ENCODE measurements around the gene MPPED2.

MPPED2 gene

GRCh38 chr11:30495437-30495836, 90.7 kb downstream of the MPPED2 start:
- TF ChIP-seq, protein P1, sequence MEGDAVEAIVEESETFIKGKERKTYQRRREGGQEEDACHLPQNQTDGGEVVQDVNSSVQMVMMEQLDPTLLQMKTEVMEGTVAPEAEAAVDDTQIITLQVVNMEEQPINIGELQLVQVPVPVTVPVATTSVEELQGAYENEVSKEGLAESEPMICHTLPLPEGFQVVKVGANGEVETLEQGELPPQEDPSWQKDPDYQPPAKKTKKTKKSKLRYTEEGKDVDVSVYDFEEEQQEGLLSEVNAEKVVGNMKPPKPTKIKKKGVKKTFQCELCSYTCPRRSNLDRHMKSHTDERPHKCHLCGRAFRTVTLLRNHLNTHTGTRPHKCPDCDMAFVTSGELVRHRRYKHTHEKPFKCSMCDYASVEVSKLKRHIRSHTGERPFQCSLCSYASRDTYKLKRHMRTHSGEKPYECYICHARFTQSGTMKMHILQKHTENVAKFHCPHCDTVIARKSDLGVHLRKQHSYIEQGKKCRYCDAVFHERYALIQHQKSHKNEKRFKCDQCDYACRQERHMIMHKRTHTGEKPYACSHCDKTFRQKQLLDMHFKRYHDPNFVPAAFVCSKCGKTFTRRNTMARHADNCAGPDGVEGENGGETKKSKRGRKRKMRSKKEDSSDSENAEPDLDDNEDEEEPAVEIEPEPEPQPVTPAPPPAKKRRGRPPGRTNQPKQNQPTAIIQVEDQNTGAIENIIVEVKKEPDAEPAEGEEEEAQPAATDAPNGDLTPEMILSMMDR (IDR thresholded peaks at IDR 0.05; ENCODE audit: low read depth, low read length, missing control alignments), result no peak
- H3K4me3 ChIP-seq (ENCODE audit: low read depth, low read length), result no peak overlapping the region

DNA sequence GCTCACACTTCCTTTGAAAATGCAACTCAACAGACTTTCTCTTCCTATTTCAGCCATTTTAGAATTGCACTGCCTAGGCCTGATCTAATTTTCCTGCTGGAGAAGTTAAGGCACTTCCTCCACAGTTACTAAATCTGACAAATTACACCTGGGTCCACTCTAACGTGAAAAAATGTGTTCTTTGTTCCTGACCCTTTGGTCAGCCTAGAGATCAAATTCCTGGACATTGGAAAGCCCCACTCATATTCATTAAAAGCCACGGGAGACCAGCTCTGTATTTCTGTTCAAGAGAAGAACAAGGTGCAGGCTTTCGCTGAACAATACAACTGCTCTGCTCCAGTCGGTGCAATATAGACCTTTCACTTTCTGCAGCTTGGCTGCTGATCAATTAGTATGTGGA, 96.6 kb downstream of the MPPED2 start:
- H3K4me3 ChIP-seq (ENCODE audit: low read depth, low read length), result no peak overlapping the region
- TF ChIP-seq, protein P1 (IDR thresholded peaks at IDR 0.05; ENCODE audit: low read depth, low read length, missing control alignments), result no peak
- DNase-seq (ENCODE audit: low read depth), result no peak

More at GRCh38 chr11:30495437-30495836, 90.7 kb downstream of the MPPED2 start:
- no peak for DNase-seq (ENCODE audit: low read depth)

DNA sequence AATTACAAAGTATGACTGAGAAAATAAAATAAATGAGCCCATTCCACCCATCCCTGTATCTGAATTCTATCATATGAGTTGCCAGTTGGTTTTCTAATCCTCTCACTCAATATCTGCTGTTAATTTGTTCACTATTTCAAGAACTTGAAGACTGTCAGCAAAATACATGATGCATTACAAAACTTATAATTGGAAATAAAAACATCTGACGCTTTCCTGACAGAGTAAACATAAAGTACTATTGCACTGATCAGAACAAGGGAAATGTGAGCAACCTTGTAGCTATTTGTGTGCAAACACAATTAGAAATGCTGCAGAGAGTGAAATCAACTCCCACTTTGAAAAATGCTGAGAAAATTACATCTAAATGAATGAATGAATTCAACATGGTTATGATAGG, 97.1 kb downstream of the MPPED2 start:
- DNase-seq (ENCODE audit: low read depth), result no peak
- TF ChIP-seq, protein P1 (IDR thresholded peaks at IDR 0.05; ENCODE audit: low read depth, low read length, missing control alignments), result no peak
- H3K4me3 ChIP-seq (ENCODE audit: low read depth, low read length), result no peak overlapping the region

- no peak for DNase-seq (ENCODE audit: low read depth)
- TF ChIP-seq, protein P1 (IDR thresholded peaks at IDR 0.05; ENCODE audit: low read depth, low read length, missing control alignments), result no peak
- H3K4me3 ChIP-seq (ENCODE audit: low read depth, low read length), result no peak overlapping the region
These were observed 97.7 kb downstream of the MPPED2 start for GRCh38 chr11:30488304-30488998.

DNA sequence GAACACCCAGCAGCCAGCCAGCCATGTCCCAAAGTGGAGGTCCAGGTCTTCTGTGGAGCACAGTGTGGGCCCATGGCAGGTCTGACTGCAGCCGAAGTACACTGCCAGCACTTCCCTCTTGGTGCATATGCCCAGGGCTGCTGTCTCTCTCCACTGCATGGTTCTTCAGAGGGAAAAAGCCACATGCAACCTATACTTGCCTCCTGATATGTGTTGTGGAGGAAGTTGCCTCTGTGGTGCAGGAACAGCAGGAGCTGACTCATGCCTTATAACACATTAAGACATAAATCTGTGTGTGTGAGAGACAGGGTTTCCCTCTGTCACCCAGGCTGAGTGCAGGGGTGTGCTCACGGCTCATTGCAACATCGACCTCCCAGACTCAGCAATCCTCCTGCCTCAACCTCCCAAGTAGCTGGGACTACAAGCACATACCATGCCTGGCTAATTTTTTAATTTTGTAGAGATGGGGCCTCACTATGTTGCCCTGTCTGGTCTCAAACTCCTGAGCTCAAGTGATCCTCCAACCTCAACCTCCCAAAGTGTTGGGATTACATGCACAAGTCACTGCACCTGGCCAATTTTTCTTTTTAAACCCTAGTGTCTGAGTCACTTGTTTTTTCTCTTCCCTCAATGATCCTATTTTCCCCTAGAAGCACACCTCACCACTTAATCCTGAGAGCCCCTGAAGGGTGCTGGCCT, 98.8 kb downstream of the MPPED2 start:
- H3K4me3 ChIP-seq (ENCODE audit: low read depth, low read length), result no peak overlapping the region
- TF ChIP-seq, protein P1 (IDR thresholded peaks at IDR 0.05; ENCODE audit: low read depth, low read length, missing control alignments), result no peak
- no peak for DNase-seq (ENCODE audit: low read depth)

DNA sequence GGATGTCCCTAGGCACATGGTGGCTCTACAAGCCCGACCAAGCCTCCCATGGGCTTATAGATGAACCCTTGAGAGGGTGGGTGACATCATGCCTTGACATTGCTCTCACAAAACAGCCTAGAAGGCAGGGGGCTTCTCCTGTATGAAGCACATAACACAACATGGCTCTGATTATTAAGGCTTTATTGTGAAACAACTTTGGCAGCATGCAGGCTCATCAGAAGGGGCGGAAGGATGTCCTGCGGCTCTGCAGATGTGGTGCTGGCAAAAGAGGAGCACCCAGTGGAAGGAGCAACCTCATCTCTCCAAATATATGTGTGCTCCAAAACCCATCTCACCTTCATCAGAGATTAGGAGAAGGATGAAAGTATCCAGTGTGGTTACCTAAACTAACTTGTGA, 100.4 kb downstream of the MPPED2 start:
- DNase-seq (ENCODE audit: low read depth), result no peak
- TF ChIP-seq, protein P1 (IDR thresholded peaks at IDR 0.05; ENCODE audit: low read depth, low read length, missing control alignments), result no peak

More for the DNA sequence above, 100.4 kb downstream of the MPPED2 start:
- H3K4me3 ChIP-seq (ENCODE audit: low read depth, low read length), result no peak overlapping the region
